ENCODE data around the gene GJA3.

- TF ChIP-seq, protein P1, sequence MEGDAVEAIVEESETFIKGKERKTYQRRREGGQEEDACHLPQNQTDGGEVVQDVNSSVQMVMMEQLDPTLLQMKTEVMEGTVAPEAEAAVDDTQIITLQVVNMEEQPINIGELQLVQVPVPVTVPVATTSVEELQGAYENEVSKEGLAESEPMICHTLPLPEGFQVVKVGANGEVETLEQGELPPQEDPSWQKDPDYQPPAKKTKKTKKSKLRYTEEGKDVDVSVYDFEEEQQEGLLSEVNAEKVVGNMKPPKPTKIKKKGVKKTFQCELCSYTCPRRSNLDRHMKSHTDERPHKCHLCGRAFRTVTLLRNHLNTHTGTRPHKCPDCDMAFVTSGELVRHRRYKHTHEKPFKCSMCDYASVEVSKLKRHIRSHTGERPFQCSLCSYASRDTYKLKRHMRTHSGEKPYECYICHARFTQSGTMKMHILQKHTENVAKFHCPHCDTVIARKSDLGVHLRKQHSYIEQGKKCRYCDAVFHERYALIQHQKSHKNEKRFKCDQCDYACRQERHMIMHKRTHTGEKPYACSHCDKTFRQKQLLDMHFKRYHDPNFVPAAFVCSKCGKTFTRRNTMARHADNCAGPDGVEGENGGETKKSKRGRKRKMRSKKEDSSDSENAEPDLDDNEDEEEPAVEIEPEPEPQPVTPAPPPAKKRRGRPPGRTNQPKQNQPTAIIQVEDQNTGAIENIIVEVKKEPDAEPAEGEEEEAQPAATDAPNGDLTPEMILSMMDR (IDR thresholded peaks at IDR 0.05): no peak
- TF ChIP-seq EP300 (IDR thresholded peaks at IDR 0.05) (peak in 1 of 2 donors; percentile 28), POLR2A (IDR thresholded peaks at IDR 0.05) (no peak)
Observed at GRCh38 chr13:20159646-20160305, 1.1 kb downstream of the GJA3 start.

Measured in tibial nerve (tissue), 4 donors.